Upper lobe of left lung (tissue), 6 donors: Measurements from ENCODE around the gene TAOK1. TPM values are rescaled to one million over a fixed set of nuclear protein-coding genes. Genes with fewer than 3 reads are reported as not detected.

Source experiments
- ATAC-seq, 2 donors: fragments of 200-7000 bp; cut with Tn5 transposase; one replicate each; pipeline ENCODE4 v1.9.1; 2022; ENCODE audit warnings: mild to moderate bottlenecking in 2 of 2, moderate library complexity in 2 of 2; ENCODE audit not compliant: low FRiP score in 2 of 2
- DNase-seq, 2 donors: peaks; one replicate each; pipeline ENCODE4 v3.0.0-alpha.2; 2019 to 2020
- H3K27ac ChIP-seq, 4 donors: fragments of 200-600 bp; sonication (generic); one replicate each; pipeline ENCODE4 v1.5.1; 2016 to 2019
- H3K27me3 ChIP-seq, 4 donors: fragments of 200-600 bp; sonication (generic); one replicate each; pipeline ENCODE4 v1.5.1; 2017 to 2019
- H3K36me3 ChIP-seq, 4 donors: fragments of 200-600 bp; sonication (generic); one replicate each; pipeline ENCODE4 v1.5.1; 2016 to 2019
- H3K4me1 ChIP-seq, 4 donors: fragments of 200-600 bp; sonication (generic); one replicate each; pipeline ENCODE4 v1.5.1; 2018 to 2019
- H3K4me3 ChIP-seq, 4 donors: fragments of 200-600 bp; sonication (generic); one replicate each; pipeline ENCODE4 v1.5.1; 2017 to 2019; ENCODE audit warnings: mild to moderate bottlenecking in 2 of 4, moderate library complexity in 1 of 4
- H3K9me3 ChIP-seq, 4 donors: fragments of 200-600 bp; sonication (generic); one replicate each; pipeline ENCODE4 v1.5.1; 2018 to 2019
- EP300 ChIP-seq, 4 donors: sonication (generic); formaldehyde crosslinking; IDR thresholded peaks; one replicate each; pipeline ENCODE4 v1.5.1; 2017; ENCODE audit warnings: antibody characterized with exemption in 4 of 4, control low read depth in 2 of 4
- POLR2A ChIP-seq, 4 donors: fragments of 450-650 bp; IDR thresholded peaks; one replicate each; pipeline ENCODE4 v1.5.1; 2016 to 2017; ENCODE audit warnings: antibody characterized with exemption in 4 of 4, mild to moderate bottlenecking in 2 of 4
- POLR2AphosphoS5 ChIP-seq, 2 donors: sonication (generic); formaldehyde crosslinking; IDR thresholded peaks; one replicate each; pipeline ENCODE4 v1.5.1; 2017; ENCODE audit warnings: antibody characterized with exemption in 2 of 2
- WGBS, 2 donors: methylation state at CpG; one replicate each; pipeline ENCODE4 v1.1.5; 2017 to 2018; 5-methylcytosine and 5-hydroxymethylcytosine counted together
- total RNA-seq, 6 donors: library from RNA; depleted of rRNA in 4 of 6; stranded (reverse); fragments of >200 nt in 4 of 6; gene quantifications; one replicate each; pipeline versions ENCODE4 v1.1.0 to v1.2.1, GENCODE V29; 2016 to 2021
- TF ChIP-seq, protein P1 (sequence below), 6 experiments: fragments of 450-650 bp in 4 of 6; fragments of 200-600 bp in 2 of 6; sonication (generic) in 2 of 6; IDR thresholded peaks; one replicate each; pipeline ENCODE4 v1.5.1; 2016 to 2019; ENCODE audit warnings: antibody characterized with exemption in 6 of 6
- donor health status: DM: no; HTN: no; CAD: no; lungs with moderate emphysema.
- donor health status: DM: no; HTN: yes; CAD: no; lungs with severe emphysema.

TAOK1 gene
- total RNA-seq, 6 donors from 2014 or later: 43.0 to 100 (median 59.3) TPM

DNA sequence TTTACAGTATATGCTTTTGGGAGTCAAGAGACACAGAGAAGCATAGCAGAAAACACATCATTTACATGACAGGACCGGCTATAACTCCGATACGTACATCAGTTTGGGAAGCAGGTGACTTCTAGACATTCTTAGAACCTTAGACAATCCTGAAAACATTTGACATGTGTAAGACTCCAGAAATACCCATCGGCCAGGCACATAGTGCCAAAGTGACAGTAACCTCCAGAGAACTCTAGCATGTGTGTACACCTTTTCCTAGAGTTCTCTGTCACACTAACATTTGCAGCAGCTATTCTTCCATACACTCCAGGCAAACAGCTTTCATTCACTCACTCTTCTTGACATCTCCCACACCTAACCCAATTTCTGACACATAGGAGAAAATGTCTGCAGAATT is 3.4 kb upstream of the TAOK1 start:
- no peaks in the 10 kb centered on the region for H3K9me3 ChIP-seq
- no peaks in the 10 kb centered on the region for H3K27me3 ChIP-seq
- H3K36me3 ChIP-seq: no peaks in the 10 kb centered on the region
- TF ChIP-seq POLR2A (IDR thresholded peaks at IDR 0.05): no peak
- TF ChIP-seq, protein P1, sequence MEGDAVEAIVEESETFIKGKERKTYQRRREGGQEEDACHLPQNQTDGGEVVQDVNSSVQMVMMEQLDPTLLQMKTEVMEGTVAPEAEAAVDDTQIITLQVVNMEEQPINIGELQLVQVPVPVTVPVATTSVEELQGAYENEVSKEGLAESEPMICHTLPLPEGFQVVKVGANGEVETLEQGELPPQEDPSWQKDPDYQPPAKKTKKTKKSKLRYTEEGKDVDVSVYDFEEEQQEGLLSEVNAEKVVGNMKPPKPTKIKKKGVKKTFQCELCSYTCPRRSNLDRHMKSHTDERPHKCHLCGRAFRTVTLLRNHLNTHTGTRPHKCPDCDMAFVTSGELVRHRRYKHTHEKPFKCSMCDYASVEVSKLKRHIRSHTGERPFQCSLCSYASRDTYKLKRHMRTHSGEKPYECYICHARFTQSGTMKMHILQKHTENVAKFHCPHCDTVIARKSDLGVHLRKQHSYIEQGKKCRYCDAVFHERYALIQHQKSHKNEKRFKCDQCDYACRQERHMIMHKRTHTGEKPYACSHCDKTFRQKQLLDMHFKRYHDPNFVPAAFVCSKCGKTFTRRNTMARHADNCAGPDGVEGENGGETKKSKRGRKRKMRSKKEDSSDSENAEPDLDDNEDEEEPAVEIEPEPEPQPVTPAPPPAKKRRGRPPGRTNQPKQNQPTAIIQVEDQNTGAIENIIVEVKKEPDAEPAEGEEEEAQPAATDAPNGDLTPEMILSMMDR (IDR thresholded peaks at IDR 0.05): no peak
- no peak for TF ChIP-seq EP300 (IDR thresholded peaks at IDR 0.05)
- no peak for TF ChIP-seq POLR2AphosphoS5 (IDR thresholded peaks at IDR 0.05)
- peaks cover 4 to 10% (median 8%) of the 10 kb centered on the region in 4 donors for H3K4me1 ChIP-seq
- ATAC-seq: no peak
- no peak overlapping the region for H3K27ac ChIP-seq
- DNase-seq: no peak
- 94 to 97% methylated on average over 4 of the region's 4 CpGs for WGBS, 2 donors
- H3K4me3 ChIP-seq: no peak overlapping the region

DNA sequence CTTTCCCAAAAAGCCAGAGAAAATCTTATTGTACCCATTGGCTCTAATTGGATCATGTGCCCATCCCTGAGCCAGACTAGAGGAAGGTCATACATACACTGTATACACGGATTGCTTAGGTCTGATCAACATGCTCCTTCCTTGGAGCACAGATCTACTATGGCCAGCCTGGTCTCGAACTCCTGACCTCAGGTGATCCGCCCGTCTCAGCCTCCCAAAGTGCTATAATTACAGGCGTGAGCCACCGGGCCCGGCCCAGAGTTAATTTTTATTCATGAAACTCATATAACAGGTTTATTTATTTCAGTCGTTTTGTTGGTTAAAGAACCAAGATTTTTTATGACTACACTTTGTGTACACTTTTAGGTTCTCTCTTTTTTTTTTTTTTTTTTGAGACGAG is 1.2 kb upstream of the TAOK1 start:
- Histone ChIP-seq H3K9me3 (no peaks in the 10 kb centered on the region), H3K27ac (no peak overlapping the region), H3K4me1 (peaks cover 25 to 30% (median 28%) of the 10 kb centered on the region in 4 donors), H3K4me3 (no peak overlapping the region), H3K36me3 (no peaks in the 10 kb centered on the region), H3K27me3 (no peaks in the 10 kb centered on the region)
- ATAC-seq (no peak), DNase-seq (no peak)
- WGBS, 2 donors: 82 to 87% methylated on average over 9 of the region's 9 CpGs
- TF ChIP-seq, protein P1 (IDR thresholded peaks at IDR 0.05): no peak

DNA sequence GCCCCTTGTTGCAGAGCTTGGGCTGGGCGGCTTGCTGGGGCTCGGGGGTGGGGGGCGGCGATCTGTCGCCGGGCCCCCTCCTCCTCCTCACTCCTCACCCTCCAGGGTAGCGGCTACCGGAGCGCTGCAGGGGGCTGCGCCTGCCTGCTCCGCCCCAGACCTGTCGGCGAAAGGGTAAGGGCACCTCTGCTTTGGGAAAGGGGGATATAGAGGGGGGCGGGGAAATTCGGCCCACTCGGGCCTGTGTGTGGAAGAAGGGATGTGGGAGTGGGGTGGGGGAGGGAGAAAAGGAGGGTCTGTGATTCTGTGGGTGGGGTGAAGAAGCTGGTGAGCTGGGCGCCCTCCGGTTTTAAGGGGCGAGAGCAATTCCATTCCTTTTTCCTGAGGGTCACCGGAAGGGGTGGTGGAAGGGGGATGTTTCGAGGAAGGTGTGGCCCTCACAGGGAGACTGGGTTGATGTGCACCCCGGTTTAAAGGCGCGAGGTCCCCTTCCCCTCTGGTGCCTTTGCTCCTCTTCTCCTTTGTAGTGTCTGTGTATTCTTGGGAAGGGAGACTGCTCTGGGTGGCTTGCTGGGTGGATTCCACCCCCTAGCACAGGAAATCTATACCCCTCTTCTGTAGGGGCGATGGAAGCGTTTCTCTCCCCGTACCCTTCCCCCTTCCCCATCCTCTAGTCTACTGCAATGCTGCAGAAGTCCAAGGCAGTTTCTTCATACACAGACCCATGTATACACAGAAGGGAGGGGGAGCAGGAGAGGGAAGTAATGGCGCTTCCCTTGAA is 878 bp downstream of the TAOK1 start:
- H3K27me3 ChIP-seq: no peaks in the 10 kb centered on the region
- peak overlapping the region; percentile 97 to 100 (median 99) for H3K27ac ChIP-seq
- peaks cover 25 to 39% (median 29%) of the 10 kb centered on the region in 4 donors for H3K4me1 ChIP-seq
- TF ChIP-seq EP300 (IDR thresholded peaks at IDR 0.05) (no peak), POLR2AphosphoS5 (IDR thresholded peaks at IDR 0.05) (no peak), POLR2A (IDR thresholded peaks at IDR 0.05) (no peak)
- TF ChIP-seq, protein P1 (IDR thresholded peaks at IDR 0.05): no peak
- ATAC-seq: peak; percentile 28 to 44
- peak in 1 of 2 donors; percentile 28 for DNase-seq
- H3K36me3 ChIP-seq: no peaks in the 10 kb centered on the region
- H3K9me3 ChIP-seq: no peaks in the 10 kb centered on the region
- H3K4me3 ChIP-seq: peak overlapping the region; percentile 80 to 99 (median 96)
- WGBS, 2 donors: 1 to 2% methylated on average over 22 to 24 of the region's 28 CpGs

DNA sequence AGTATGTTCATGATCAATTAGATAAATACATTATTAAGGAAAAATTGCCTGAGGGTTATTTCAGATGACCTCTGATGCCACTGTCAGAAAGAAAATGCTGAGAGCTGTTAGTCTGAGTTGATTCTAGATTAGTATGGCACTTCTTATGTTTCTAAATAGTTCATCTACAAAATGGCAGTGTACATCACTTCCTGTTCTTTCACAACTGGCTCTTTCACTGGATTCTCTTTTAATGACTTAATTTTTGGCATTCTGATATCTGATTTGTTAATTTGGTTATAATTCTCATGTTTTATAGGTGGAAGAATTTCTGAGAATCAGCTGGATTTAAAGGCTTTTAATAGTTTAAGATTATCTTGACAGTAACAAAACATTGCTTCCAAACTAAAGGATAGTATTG is 3.3 kb downstream of the TAOK1 start:
- Histone ChIP-seq H3K27me3 (no peaks in the 10 kb centered on the region), H3K36me3 (peaks cover 0 to 1% (median under 1%) of the 10 kb centered on the region in 4 donors), H3K4me3 (no peak overlapping the region), H3K27ac (peak overlapping the region in 2 of 4 donors; percentile 5 to 49), H3K4me1 (peaks cover 25 to 39% (median 29%) of the 10 kb centered on the region in 4 donors), H3K9me3 (no peaks in the 10 kb centered on the region)
- TF ChIP-seq EP300 (IDR thresholded peaks at IDR 0.05) (no peak), POLR2AphosphoS5 (IDR thresholded peaks at IDR 0.05) (no peak), POLR2A (IDR thresholded peaks at IDR 0.05) (no peak)
- TF ChIP-seq, protein P1 (IDR thresholded peaks at IDR 0.05): no peak
- no peak for DNase-seq
- ATAC-seq: no peak

DNA sequence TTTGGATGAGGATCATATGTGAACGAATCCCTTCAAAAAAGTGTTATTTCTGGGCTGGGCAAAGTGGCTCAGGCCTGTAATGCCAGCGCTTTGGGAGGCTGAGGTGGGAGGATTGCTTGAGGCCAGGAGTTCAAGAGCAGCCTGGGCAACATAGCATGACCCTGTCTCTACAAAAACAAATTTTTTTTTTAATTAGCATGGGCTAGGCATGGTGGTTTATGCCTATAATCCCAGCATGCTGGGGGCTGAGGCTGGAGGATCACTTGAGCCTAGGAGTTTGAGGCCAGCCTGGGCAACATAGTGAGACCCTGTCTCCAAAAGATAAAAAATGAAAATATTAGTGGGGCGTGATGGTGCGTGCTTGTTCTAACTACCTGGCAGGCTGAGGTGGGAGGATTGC is 4.6 kb downstream of the TAOK1 start:
- Histone ChIP-seq H3K4me1 (peaks cover 23 to 36% (median 26%) of the 10 kb centered on the region in 4 donors), H3K36me3 (peaks cover 0 to 14% (median 7%) of the 10 kb centered on the region in 4 donors), H3K27ac (no peak overlapping the region), H3K9me3 (no peaks in the 10 kb centered on the region), H3K4me3 (no peak overlapping the region), H3K27me3 (no peaks in the 10 kb centered on the region)
- ATAC-seq (no peak), DNase-seq (no peak)
- 97 to 99% methylated on average over 4 of the region's 4 CpGs for WGBS, 2 donors
- no peak for TF ChIP-seq EP300 (IDR thresholded peaks at IDR 0.05)
